Cardiac fibroblast (primary cell): ENCODE measurements around the gene MORC1.
"Not testable (repeated sequence)": the region's sequence is repeated elsewhere in the genome, so short reads cannot be mapped to it uniquely, and the experiment has no call there.

Experiments used
- DNase-seq, 2 donors: peaks; one replicate each; pipeline versions ENCODE4 v3.0.0 to v3.0.0-alpha.2; 2010; ENCODE audit warnings: low read depth in 2 of 2
- H3K4me3 ChIP-seq, 2 donors: replicated peaks in 1 of 2; 1 replicate in 1 of 2; 2 replicates in 1 of 2; pipeline ENCODE4 v1.5.1; 2011; ENCODE audit warnings: low read depth in 2 of 2, low read length in 2 of 2, mild to moderate bottlenecking in 2 of 2, moderate library complexity in 1 of 2
- CTCF ChIP-seq: IDR thresholded peaks from one replicate; pipeline ENCODE4 v1.5.1; 2011; ENCODE audit warnings: low read depth, mild to moderate bottlenecking, low read length, inconsistent platforms

Gene MORC1

GRCh38 chr3:109149078-109149477, 31.1 kb upstream of the MORC1 start:
- no peak overlapping the region for H3K4me3 ChIP-seq
- no peak for DNase-seq
- TF ChIP-seq CTCF, result no peak

- no peak overlapping the region for H3K4me3 ChIP-seq
- no peak for TF ChIP-seq CTCF
- DNase-seq, result no peak
These were observed 25.7 kb upstream of the MORC1 start for GRCh38 chr3:109143646-109144045.

GRCh38 chr3:109140318-109140717, 22.4 kb upstream of the MORC1 start:
- no peak for TF ChIP-seq CTCF
- no peak for DNase-seq
- no peak overlapping the region for H3K4me3 ChIP-seq

- TF ChIP-seq CTCF, result no peak
- H3K4me3 ChIP-seq, result no peak overlapping the region
- no peak for DNase-seq
These were observed 19.8 kb upstream of the MORC1 start for GRCh38 chr3:109137761-109138160.

- TF ChIP-seq CTCF, result no peak
- H3K4me3 ChIP-seq, result no peak within 1 kb of the TSS
- no peak for DNase-seq
These were observed 18.6 kb upstream of the MORC1 start, which contains the start of gene C3orf85 for GRCh38 chr3:109136523-109136922. C3orf85 (plus strand) TSS chr3:109136719; CDS start chr3:109136848, 129 bp downstream.

GRCh38 chr3:109133474-109133816, 15.5 kb upstream of the MORC1 start:
- not testable (repeated sequence) for DNase-seq, H3K4me3 ChIP-seq

- no peak for TF ChIP-seq CTCF
- H3K4me3 ChIP-seq, result no peak overlapping the region
- DNase-seq, result peak in 1 of 2 donors; percentile 52
These were observed 15.0 kb upstream of the MORC1 start for GRCh38 chr3:109132801-109133473.
